ENCODE measurements around the gene RPS27L.
A peak's percentile ranks its signal among the peaks of the same experiment; 100 is the strongest.

Gene RPS27L

GRCh38 chr15:63157118-63157843 is at the start of gene RPS27L:
RPS27L (minus strand) TSS chr15:63157477; CDS start chr15:63157405, 72 bp downstream.
- no peak for DNase-seq

DNA sequence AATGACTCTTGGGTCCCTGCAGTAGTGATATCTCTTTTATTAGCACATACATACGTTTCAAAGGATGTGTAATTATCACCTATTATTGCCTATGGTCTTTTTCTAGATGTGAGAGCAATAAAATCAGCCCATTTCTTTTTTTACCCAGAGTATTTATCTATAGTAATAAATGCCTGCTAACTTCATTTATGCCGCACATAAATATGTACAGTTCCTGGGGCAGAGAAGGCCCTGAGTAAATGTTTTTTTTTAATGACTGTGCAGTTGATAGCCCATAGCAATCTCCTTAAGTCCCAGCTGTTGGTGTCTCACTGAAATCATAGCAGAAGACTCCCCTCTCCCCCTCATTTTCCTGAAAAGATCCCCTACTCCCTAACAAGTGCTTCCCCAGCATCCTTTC is 48.8 kb upstream of the RPS27L start:
- DNase-seq: no peak

DNA sequence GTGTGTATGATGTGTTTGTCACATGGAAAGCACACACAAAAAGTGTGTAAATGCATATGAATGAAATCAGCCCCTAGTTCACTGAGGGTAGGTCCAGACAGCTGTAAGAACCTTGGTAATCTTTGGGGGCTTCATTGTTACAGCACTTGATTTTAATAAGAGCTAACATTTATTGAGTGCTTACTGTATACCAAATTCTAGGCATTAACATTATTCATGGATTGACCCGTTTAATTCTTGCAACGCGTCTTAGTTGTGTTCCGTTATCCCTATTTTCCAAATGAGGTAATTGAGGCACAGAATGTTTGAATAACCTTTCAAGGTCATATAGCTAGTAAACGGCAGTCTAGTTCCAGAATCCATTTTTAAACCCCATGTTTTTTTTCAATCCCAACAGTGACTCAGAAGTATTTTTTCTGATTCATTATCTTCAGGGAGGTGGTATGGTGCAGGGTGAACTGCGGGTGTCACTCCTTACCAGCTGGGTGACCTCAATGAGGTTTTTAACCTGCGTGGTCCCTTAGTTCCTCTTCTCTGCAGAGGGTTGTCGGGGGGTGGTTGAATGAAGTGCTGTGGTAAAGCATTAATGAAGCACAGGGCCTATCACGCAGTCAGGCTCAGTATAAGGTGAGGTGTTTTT is 46.3 kb upstream of the RPS27L start:
- no peak for DNase-seq

- no peak for DNase-seq
These were observed 45.6 kb upstream of the RPS27L start for GRCh38 chr15:63202861-63203260.

- DNase-seq: no peak
These were observed 43.4 kb upstream of the RPS27L start for GRCh38 chr15:63200464-63201249.

GRCh38 chr15:63198371-63199250 is 41.3 kb upstream of the RPS27L start:
- DNase-seq: no peak

GRCh38 chr15:63197626-63198025 is 40.3 kb upstream of the RPS27L start:
- no peak for DNase-seq

GRCh38 chr15:63196842-63197241 is 39.6 kb upstream of the RPS27L start:
- DNase-seq: no peak

DNA sequence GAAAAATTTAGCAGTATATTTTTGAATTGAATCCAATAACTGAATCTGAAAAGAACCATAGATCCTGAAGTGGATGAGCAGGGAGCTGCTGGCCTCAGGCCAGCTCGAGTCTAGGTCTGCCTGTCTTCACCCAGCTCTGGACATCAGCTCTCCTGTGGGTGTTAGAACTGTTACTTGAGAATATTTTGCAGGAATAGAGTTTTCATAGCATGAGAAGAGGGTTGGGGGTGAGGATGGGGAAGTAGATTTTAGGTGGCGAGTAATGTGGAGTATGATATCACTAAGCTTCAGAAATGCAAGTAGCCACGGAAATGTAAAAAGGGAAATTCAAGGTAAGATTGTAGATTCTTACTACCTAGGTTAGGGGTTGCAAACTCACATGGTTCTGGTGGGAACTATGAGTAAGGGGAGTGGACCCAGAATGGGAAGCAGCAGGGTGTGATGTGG is 38.3 kb upstream of the RPS27L start:
- no peak for DNase-seq

DNA sequence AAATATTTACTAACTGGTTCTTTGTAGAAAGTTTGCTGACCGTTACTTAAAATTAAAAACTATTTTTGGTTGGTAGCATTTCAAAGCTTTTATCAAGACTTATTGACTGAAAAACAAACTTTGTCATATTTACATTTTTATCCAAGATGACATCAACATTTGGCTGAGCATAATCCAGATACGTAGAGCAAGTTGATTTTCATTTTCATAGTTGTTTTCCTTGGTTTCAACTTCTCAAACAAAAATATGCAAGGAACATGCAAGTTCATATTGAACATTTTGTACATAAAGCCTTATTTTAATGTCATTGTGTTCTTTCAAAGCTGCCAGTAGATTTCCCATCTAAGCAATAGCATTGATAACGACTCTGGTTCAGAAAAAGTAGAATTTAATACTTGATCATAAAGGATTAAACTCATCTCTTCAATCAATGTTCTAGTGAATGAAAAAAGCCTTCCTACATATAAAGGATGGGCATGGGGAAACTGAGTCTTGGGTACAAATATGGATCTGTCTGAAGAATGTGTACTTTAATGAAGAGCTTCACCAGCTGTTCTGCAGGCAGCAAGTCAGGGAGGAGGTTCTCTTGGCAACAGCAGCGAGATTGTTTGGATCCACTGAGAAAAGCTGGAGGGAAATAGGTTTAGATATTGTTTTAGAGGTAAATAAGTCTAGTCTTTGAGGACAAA is 37.7 kb upstream of the RPS27L start:
- no peak for DNase-seq

DNA sequence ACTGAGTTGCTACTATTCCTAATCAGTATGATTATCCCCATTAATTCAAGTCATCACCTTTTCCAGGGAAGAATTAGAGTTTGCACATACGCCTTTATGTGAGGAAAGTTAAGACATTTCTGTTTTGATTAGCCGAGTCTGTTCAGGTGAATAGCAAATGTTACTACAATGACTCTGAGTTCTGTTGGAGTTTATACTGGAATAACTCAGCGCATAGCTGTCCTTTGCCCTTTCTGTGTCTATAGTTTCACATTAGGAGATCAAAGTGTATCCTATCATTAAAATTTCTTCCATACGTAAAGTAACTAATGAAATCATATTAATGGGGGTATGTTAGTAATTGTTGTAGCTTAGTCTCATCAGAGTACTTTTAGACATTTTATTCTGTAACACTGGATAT is 37.0 kb upstream of the RPS27L start:
- DNase-seq: no peak

GRCh38 chr15:63192619-63193206 is 35.4 kb upstream of the RPS27L start:
- DNase-seq: no peak

DNA sequence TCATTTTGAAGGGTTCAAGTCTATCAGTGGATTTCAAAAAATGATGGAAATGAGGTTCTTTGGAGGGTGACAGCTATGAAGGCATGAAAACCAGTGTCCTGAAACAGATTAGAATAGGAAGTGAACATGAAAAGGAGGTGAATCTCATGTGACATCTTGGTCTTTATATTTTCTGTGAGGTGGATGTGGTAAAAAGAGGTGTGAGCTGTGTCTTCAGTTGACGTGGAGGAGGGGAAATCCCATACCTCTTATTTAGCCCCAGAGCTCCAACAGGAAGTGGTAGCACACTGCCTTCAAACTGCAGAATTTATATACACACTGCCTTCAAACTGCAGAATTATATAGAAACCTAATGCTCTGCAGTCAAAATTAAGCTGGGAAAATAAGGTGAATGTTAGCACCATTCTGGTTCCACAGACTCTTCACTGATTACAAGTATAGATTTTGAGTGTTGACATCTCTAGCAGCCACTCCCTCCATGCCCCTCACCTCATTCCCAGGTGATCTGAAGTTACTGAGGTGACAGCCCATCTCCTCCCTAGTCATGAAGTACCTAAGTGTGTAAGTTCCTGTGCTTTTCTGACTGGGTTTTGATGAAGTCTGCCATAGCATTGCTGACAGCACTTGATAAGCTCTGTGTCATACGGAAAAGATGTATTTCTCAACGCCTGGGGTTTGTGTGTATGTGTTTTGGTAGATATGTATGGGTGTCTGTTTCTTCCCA is 34.8 kb upstream of the RPS27L start:
- DNase-seq: no peak

GRCh38 chr15:63190769-63191649 is 33.7 kb upstream of the RPS27L start:
- no peak for DNase-seq

DNA sequence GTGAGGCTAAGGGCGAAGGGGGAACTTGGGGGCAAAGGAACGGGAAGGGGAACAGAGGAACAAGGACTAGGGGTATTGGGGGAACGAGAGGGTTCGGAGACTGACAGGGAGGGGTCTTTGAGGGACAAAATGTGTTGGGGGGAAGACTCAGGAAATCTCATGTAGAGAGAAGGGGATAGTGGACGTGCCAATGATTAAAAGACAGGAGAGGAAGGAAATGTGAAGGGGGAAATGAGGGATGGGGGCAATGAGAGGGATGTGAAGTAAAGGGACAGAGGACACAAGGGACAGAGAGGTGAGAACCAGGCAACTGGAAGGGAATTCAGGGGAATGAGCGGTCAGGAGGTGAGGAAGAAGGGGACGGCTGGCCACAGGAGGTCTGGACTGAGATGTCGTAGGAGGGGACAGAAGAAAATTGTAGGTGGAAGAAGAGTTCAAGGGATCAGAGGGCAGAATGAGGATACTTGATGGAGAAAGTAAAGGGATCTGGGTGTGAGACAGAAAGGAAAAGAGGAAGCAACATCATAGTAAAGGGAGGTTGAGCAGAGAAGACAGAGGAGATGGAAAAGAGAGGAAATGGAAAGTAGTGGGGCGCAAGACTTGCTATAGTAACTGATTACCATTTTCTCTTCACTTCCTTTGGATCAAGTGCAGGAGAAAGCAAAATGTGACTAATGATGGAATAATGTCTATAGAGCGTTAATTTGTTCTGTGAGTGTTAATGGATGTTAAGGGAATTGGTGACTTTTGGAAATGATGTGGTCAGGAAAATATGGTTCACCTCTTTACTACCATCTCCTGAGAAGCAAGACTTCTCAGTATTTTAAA is 32.9 kb upstream of the RPS27L start:
- DNase-seq: no peak

GRCh38 chr15:63188926-63189871 is 31.9 kb upstream of the RPS27L start, which contains the start of gene RAB8B:
RAB8B (plus strand) TSS chr15:63189606; CDS start chr15:63189625, 19 bp downstream.
- peak; percentile 71 for DNase-seq

GRCh38 chr15:63188247-63188925 is 31.1 kb upstream of the RPS27L start:
- DNase-seq: no peak

All from cortex of kidney (tissue), 1 donor.